Stimulated activated naive CD4-positive, alpha-beta T cell (primary cell): ENCODE measurements around the gene LYG2.
"Not testable (repeated sequence)": the region's sequence is repeated elsewhere in the genome, so short reads cannot be mapped to it uniquely, and the experiment has no call there.

Experiments
- DNase-seq, 6 experiments: peaks; one replicate each; lab custom pipeline; 2025; lab: John Stamatoyannopoulos, UW

The LYG2 gene, protein sequence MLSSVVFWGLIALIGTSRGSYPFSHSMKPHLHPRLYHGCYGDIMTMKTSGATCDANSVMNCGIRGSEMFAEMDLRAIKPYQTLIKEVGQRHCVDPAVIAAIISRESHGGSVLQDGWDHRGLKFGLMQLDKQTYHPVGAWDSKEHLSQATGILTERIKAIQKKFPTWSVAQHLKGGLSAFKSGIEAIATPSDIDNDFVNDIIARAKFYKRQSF

DNA sequence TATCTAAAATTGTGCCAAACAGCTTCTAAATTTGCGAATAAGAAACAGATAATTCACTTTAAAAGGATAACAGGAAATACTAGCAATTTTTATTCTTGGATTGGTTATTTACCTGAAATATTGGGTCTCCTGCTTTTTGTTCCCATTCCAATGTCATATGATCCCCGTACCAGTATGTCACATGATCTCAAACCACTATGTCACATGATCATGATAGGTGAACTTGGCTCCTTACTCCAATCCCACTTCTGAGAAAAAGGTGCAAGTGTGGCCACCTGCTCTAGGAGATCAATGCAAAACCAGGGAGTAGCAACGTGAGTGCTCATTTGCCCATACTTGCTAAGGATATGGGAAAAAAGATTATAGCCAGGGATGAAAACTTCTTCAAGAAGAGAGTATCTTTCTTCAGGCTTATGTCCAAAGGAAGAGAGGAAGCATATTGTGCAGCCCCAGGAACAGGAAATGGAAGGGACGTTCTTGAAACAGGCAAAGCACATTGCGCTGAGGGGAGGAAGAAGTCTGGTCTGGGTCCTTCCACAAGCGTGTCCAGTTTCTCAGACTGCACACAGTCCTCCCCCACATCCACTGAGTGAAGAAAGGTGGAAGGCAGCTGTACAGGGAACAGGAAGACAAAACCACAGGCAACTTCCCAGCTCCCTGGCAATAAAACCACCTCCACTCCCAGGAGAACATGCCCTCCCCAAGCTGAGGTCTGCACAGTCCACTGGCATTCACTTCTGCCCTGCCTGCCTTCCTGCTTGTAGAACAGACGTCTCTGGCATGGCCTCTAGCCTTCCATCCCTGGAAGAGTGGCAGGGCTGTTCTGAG, at the start of gene LYG2:
LYG2 (minus strand) TSS at position 176 of the 828 bp plus-strand sequence. CDS start 1,406 bp downstream, outside the sequence.
- no peak for DNase-seq

DNA sequence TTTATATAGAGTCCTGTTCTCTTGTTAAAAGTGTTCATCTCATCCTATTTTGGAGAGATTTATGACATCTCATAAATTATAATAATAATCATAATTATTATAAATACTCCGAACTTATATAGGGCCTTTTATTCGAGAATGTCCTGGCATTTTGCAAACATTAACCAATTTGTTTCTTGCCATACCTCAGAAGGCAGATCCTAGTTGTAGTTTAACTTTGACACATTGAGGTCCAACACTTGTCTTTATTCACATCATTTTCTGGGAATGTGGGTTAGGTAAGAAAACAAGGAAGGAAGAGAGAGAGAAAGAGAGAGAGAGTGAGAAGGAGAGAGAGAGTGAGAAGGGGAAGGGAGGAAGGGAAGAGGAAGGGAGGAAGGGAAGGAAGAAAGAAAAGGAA, 45.6 kb upstream of the LYG2 start, which contains the start of gene LYG1:
LYG1 (minus strand) TSS at position 101 of the 400 bp plus-strand sequence. CDS start 5,527 bp downstream, outside the sequence.
- DNase-seq: not testable (repeated sequence)

DNA sequence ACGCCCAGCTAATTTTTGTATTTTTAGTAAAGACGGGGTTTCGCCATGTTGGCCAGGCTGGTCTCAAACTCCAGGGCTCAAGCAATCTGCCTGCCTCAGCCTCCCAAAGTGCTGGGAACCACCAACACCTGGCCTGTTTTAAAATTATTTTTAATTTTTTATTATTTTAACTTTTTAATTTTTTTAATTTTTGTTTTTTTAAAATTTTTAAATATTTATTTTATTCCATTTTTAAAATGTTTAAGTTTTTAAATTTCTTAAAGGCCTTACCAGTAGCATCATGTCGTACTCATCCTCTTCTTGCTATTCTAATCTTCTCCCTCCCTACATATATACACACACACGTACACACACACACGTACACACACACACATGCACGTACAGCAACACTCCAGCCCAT, 44.1 kb upstream of the LYG2 start:
- no peak for DNase-seq

DNA sequence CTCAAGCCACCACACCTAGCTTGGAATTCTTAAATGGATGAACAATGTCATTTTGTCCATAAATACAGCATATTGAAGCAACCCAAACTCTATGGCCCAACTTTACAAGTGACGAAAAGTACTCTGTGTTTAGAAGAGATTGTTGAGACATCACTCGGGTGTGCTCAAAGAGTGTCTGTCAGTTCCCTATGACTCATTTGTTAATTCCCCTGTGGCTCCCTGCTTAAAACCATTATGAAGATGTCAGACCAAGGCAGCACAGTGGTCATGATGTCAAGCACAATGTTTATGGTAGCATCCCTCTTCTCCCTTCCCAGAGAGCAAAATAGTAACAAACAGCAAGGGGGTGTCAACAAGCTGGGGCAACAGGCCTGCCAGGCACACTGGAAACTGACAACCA, 42.5 kb upstream of the LYG2 start:
- DNase-seq: no peak

DNA sequence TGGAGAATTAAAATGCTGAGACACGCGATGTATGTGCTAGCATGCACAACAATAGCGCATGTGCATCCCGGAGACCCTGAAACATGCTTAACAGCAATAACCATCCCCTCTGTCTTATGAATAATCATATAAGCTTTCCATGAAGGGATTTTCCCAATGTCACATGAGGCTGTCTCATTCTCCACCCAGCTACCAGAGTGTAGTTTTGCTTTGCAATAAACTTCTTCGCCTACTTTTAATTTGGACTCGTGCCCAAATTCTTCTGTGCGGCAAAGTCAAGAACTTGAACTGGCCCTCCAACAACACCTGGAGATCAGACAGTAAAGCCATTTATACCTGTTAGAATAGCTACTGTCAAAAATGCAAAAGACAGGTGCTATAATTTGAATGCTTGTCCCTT, 30.1 kb upstream of the LYG2 start:
- DNase-seq: no peak

DNA sequence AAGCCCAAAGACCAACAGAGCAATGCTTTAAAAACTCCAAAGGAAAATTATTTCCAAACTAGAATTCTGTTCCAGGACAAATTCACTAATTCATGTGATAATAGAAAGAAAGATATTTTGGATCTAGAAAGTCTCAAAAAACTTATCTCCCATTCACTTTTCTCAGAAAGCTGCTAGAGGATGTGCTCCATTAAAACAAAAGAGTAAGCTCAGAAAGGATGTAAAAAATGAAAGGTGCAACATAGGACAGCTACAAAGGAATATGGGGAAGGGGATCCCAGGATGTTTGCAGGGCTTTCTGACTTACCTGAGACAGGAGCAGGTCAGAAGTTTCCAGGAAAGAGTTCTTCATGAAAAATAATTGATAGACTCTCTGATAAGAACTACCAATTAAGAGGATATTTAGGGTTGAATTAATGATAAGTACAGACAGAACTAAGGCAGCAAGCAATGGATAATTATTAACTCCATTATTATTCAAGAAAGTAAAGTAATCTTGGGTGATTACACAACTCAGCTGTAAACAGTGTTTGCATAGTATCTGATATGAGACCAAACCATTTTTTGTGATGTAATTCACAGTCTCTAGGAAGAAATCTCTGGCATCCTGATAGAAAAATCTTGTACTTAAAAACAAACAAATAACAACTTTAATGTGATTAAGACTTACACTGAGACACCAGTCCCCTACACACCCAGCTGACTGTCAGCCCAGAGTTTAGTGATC, 24.7 kb upstream of the LYG2 start:
- DNase-seq: no peak

DNA sequence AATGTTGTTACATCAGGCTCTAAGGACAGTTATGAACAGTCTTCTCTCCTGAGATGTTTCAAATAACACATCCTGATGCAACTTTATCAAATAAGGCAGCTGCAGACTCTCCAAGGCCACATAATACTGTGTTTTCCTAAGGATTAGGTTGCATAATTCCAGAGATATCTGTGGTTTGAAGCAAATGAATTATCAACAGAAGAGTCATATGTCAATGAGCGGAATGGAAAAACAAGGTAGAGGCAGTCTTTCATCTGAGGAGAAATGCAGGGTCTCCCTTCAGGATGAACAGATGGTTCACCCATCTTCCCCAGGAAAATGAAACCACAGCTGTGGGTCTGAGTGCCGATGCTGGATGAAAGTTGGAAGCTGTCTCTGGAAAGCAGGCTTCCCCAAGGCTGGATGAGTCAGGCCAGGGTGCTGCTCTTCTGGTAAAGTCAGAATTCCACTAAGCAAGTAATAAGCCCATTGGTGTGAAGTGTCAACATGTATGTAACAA, 23.4 kb upstream of the LYG2 start:
- no peak for DNase-seq

DNA sequence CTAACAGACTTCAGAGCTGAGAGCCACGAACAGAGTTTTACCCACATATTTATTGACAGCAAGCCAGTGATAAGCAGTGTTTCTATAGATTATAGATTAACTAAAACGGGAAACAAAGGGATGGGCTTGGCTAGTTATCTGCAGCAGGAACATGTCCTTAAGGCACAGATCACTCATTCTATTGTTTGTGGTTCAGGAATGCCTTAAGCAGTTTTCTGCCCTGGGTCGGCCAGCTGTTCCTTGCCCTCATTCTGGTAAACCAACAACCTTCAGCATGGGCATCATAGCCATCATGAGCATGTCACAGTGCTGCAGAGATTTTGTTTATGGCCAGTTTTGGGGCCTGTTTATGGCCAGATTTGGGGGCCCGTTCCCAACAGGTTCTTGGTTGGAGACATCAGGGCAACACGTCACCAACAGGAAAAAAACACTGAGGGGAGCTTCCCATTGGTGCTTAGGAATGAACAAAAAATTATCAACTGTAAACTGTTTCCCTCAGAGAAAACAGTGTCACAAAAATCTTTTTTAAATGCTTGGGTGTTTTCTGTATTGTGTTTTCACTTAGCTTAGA, 22.8 kb upstream of the LYG2 start:
- not testable (repeated sequence) for DNase-seq

DNA sequence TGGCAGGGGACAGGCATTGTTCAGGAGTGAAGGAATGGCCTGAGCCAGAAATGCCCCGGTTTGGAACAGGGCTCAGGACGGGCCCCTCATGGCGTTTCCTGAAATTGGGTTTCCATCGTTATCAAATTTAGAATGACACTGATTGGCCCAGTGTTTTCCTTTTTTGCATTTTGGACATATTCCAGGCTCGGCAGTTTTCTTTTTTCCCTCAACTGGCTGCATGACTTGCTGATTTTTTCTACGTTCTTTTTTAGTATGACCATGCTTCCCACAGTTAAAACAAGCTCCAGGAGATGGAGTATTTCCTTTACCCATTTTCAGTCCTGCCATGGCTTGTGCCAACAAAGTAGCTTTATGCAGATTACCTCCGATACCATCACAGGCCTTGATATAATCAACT, 20.4 kb upstream of the LYG2 start:
- no peak for DNase-seq

DNA sequence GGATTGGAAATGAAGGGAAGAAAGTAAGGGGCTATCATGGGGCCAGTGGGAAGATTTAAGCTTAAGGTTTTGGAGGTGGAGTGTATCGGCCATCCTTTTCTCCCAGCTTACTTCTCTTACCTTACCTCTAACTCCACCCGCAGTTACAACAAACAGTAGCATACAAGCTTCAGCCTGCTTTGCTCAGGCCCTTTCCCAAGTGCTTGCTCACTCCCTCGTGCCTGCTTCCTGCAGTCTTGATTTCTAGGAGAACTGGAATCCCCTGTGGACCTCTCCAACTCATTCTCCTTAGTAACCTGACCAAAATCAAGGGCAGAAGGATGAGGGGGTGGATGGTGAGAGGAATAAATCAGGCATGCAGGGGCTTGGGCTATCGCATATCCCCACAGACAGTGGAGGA, 5.8 kb upstream of the LYG2 start:
- DNase-seq: no peak

DNA sequence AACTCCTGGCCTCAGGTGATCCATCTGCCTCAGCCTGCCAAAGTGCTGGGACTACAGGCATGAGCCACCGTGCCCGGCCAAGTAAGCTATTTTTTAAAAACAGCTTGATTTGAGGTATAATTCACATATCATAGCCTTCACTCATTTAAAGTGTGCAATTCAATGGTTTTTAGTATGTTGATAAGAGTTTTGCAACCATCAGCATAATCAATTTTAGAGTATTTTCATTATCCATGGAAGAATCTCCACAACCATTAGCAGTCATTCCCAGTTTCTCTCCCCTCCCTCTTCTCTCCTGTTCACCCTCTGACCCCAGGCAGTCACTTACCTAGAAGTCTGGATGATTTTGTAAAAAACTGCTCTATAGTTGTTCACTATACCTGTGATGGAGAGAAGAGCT, 4.7 kb upstream of the LYG2 start:
- no peak for DNase-seq

DNA sequence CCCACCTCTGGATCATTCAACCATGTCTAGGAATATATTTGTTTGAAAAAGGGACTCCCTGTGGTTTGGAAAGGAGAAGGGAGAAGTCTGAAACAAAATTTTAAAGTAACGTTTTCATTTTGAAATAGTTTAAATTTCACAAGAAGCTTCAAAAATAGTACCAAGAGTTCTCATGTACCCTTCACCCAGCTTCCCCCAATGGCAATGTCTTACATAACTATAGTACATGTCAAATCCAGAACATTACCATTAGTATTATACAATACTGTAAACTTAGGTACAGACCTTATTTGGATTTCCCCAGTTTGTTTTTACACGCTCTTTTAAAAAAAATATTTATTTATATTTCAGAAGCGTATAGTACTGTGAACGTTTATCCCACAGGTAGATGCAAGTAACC, 4.0 kb upstream of the LYG2 start:
- no peak for DNase-seq

DNA sequence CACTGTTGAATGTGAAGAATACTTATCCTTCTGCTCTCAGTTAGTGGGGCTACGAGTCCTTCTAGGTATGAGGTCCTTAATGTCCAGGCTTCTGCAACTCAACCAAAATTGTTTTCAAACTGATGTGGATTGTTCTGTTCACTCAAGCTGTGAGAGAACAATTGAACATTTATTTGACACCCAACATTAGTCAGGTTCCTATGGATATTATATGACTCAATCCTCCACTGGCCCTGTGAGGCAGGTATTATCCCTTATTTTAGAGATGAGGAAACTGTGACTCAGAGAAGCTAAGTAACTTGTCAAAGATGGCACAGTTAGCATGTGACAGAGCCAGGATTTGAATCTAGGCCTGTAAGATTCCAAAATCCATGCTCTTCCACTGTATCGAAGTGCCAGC, 1.2 kb upstream of the LYG2 start:
- DNase-seq: no peak

DNA sequence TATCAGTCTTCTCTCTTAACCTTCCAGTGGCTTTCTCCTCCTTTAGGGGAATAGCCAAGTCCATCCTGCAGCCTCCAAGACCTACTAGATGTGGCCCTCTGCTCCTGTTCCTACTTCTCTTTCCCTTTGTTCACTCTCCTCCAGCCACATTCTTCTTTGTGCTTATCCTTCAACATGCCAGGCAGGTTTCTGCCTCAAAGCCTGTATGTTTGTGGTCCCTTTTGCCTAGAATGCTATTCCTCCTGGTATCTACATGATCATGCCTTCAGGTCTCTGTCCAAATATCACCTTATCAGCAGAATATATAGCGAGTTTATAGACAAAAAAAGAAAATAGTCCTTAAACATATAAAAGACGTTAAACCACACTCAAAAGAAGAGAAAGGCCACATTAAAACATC, 5.5 kb downstream of the LYG2 start:
- no peak for DNase-seq

DNA sequence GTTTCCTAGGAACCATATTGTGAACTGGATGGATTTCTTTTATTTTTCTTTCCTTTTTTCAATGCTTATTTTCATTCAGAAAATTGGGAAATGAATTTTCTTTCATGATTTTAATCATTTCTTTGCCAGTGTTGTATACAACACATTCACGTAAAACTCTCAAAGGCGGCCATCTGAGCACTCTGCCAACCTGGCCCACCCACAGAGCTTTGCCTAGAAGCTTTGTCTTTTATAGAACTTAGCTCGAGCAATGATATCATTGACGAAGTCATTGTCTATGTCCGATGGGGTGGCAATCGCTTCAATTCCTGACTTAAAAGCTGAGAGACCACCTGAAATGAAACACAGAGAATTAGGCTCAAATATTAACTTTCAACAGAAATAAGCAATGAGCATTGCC, 13.3 kb downstream of the LYG2 start:
- no peak for DNase-seq

DNA sequence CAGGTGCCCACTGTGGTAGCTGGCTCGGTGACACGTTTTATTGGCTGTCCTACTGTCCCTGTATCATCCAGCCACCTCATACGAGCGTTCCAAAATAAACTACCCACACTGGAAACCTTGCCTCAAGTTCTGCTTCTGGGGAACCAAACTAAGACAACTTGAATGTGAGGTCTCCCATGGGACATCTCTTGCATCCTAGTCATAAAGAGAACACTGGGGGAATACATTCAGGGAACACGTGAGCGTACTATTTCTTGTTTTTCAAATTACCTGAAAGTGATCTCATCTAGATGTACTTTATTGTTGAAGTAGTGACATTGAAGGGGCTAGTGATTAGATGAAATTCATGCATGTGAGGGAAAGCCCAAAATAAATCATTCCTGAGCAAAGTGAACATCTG, 15.0 kb downstream of the LYG2 start:
- DNase-seq: no peak

DNA sequence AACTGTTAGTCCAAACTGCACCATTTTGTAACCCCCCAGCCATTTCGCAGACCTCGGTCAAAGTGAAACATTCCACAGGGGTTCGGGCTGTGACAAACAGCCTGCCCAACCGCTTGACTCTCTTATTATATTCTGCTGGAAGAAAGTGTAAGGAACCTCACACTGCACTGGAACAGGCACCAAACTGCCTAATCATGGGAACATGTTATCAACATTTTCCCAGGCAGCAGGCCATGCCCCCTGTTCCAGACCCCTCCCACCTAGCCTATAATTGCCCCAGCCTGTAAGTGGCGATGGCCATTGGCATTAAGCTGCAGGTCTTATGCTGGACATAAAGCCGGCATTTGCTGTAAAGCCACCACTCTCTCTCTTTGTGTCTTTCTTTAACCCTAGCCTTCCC, 16.9 kb downstream of the LYG2 start:
- DNase-seq: no peak

DNA sequence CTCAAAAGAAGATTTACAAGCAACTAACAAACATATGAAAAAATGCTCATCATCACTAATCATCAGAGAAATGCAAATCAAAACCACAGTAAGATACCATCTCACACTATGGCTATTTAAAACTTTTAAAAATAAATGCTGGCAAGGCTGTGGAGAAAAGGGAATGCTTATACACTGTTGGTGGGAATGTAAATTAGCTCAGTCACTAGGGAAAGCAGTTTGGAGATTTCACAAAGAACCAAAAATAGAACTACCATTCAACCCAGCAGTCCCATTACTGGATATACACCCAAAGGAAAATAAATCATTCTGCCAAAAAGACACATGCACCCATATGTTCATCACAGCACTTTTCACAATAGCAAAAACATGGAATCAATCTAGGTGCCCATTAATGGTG, 22.3 kb downstream of the LYG2 start:
- DNase-seq: not testable (repeated sequence)

DNA sequence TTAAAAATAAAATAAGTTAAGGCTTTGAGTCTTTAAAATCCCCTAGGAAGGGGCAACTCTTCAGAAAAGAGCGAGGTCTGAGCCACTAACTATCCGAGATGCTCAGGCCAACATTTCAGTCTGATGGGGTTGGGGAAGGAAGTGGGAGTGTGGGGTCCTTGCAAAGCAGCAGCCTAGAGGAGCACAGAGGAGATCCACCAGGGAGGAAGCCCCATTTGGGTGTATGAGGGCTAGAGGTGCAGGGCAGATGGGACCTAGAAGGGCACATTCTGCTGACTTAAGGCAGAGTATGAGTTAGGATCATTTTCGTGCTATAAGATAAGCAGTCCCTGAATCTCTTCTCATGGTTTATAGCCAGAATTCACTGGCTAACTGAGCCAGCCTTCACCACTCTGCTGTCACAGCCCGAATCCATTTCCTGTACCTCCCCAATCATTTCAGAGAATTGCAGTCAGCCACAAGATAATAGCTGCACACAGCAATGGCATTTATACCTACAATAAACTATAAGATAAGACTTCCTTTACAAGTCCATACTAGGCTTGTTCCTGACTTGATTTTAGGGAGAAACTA, 37.5 kb downstream of the LYG2 start:
- no peak for DNase-seq

DNA sequence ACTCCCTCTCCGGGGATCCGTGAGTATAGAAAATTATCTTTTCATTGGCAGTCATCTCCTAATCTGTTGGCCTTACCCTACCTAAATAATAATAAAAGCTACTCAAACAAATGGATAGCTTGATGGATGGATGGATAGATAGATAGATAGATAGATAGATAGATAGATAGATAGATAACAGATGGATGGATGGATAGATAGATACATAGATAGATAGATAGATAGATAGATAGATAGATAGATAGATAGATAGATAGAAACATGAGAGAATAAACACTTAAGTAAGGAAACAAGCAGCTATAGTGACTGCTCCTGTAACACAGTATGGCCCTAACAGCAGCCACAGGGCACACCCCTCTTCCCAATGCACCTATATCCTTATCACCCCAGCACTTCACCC, 39.4 kb downstream of the LYG2 start:
- DNase-seq: no peak

DNA sequence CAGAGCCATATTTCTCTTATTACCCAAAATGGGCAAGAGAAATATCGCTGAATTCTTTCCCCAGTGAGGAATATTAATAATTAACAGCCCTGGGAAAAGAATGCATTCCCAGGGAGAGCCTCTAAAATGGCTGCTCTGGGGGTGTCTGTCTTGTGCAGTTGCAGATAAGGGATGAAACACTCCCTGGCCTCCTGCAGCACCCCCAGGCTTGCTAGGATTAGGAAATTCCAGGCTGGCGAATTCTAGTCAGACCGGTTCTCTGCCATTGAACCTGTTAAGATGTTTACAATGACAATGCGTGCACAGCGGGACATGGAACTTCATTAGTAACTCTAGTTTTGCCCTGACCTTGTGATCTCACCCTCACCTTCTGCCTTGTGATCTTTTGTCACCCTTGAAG, 50.0 kb downstream of the LYG2 start:
- no peak for DNase-seq
